Stimulated activated CD4-positive, alpha-beta T cell treated with anti-CD3 and anti-CD28 coated beads, Interleukin-15, amount 100 ng/mL, for 1 hour (primary cell): ENCODE measurements around the gene TMEM63C.

Experiments
- DNase-seq, 2 donors: peaks; one replicate each; pipeline ENCODE4 v3.0.0-alpha.2; 2020; ENCODE audit warnings: low read depth in 1 of 2, low spot score in 1 of 2

The TMEM63C gene

DNA sequence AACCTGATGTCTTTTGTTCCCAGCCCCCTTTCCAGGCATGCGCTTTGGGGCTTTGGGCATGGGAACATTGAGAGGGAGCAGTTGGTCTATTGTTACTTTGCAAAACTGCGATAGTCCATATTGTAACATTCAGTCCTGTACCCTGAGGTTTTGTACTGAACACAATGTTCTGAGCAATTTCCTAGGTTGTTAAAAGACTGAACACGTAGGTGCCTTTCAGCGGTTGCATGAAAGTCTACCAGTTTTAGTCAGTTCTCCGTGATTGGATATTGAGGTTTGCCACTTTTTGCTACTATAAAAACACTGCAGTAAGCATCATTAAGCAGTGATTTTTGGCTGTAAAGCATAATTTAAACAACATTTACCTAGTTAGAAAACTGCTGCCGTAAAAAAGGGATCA, 69.3 kb downstream of the TMEM63C start:
- no peak for DNase-seq

DNA sequence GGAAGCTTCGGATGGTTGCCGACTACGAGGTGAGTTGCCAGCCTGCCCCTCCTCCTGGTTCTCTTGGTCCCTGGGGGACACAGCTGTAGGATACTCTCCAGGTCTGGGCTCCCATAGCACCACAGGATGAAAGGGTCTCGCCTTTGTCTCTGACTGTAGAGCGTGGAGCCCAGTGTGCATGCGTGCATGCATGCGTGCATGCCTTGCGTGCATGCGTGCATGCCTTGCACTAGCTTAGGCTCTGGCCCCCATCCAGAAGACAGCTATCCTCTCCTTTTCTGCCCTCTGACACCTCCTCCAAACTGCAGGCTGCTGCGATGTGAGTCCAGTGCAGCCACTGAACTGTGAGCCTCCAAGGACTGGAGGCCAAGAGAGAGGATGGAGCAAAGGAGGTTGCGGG, 70.3 kb downstream of the TMEM63C start:
- no peak for DNase-seq

GRCh38 chr14:77253333-77254190, 72.0 kb downstream of the TMEM63C start:
- no peak for DNase-seq

DNA sequence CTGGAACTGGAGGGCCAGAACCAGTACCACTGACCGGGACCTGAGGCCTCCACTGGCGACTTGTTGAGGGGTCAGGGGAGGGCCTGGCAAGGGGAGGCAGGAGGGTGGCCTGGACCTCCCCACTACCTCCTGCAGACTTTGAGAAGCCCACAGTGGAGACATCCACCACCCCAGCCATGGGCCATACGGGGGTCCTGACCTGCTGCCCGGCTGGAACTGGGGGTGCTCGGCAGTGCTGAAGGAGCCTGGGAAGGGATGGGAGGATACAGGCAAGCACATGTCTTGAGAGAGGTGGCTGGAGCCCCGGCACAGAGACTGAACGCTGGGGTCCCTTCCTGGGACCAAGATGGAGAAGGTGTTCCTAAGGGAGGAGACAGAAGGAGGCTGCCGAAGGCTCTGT, 75.1 kb downstream of the TMEM63C start:
- no peak for DNase-seq

- DNase-seq: no peak
Observed at GRCh38 chr14:77257700-77258099, 76.1 kb downstream of the TMEM63C start.

DNA sequence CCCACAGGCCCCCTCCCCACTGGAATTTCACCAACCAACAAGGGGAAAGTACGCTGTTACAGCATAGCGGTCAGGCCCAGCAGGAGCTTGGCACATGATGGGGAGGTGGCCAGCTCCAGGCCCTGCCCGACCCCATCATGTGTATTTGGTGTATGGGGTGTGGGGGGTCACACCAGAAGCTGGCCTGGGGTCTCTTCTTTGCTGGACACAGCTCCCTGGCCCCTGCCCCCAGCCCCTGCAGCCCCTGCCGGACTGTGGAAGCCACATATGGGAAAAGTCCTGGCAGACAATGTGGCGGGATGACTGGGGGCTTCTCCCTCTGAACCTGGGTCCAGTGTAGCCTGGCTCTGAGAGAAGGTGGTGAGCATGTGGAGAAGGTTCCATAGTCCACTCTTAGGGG, 77.0 kb downstream of the TMEM63C start:
- DNase-seq: no peak

DNA sequence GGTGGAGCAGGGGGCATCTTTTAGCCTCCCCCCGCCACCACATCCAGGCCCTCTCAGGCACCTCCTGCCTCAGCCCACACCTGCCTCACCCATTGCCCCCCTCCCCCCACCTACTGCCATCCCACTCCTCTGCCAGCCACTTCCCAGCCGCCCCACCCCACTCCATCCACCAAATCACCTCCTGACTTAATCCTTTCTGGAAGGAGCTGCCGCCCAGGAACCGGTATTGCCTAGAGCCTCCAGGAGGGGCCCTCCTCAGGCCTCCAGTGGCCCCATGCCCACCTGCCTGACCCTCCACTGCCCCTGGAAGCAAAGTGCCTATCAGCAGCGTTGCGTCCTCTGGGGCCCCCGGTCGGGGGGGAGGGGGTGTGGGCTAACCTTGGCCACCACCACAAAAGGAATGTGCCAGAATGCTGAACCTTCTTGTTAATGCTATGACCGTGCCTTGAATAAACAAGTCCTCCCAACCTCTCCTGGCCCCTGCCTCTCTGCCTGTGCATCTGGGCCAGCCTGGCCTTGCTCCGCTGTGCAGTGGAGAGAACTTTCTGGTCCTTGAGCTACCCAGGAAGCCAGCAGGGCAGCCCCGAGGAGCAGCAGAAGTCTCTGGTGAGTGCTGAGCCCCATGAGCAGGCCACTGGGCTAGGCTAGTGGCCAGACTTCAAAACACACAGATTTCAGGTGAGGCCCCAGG, 77.6 kb downstream of the TMEM63C start:
- DNase-seq: no peak

GRCh38 chr14:77260199-77260598, 78.6 kb downstream of the TMEM63C start:
- no peak for DNase-seq

DNA sequence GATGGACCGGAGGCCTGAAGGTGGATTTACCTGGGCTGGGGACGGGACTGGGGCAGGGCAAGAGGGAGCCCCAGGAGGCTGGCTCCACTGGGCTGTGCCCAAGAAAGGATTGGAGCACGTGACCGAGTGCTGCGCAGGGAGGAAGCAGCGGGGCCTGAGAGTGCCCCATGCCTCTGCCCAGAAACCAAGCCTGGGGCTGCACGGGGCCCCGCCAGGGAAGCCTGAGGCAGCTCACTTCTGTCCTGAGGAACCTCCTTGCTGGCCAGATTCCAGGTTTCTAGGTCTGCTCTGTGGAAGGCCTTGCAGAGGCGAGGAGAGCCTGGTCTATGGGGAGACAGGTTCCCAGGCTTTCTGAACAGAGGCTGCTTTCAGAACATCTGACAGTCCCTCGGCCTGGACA, 79.0 kb downstream of the TMEM63C start:
- no peak for DNase-seq

- DNase-seq: no peak
Observed at GRCh38 chr14:77264466-77265186, 83.0 kb downstream of the TMEM63C start.

DNA sequence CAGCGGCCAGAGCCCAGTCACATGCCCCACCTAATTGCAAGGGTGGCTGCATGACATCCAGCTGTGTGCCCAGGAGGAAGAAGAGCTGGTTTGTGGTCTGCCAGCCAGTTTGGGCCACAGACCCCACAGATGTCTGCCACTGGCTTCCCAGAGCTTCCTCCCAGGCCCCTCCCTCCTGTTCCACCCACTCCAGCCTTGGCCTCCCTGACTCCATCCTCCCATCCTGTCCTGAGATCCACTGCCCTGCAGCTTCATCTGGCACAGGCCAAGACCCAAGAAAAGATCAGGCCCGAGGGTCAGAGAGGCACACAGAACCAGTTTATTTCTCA, 83.6 kb downstream of the TMEM63C start:
- no peak for DNase-seq

DNA sequence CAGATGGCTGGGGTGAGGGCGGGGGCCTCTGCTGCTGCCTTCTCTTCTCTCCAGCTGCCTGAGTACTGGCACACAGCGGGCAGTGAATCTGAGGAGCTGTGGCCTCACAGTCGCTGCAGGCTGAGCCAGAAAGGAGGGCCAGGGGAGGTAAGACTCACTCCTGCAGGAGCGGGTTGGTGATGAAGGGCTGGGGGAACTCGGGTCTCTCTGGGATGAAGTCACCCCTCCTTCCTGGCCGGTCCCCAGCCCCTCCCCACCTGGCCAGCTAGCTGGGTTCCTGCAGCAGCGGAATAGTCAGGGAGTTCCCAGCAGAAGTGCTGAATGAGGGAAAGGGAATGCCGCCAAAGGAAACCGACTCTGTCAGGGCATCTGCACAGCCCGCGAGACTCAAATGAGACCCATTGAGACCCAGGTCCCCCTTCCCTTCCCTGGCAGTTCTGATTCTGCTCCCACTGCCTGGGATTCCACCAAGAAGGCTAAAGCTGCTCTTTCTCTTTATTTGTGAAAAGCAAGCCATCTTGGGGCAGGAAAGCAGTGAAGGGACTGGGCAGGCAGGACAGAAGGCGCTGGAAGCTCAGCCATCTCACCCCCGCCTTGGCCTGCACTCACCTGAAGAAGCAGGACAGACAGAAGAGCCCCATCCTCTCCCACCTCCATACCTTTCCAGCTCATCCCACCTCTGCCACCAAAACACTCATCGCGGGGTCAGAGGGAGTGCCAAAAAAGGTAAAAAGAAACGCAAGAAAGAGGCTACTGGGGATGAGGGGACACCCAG, 84.2 kb downstream of the TMEM63C start:
- DNase-seq: no peak

GRCh38 chr14:77266336-77266735, 84.7 kb downstream of the TMEM63C start:
- no peak for DNase-seq

DNA sequence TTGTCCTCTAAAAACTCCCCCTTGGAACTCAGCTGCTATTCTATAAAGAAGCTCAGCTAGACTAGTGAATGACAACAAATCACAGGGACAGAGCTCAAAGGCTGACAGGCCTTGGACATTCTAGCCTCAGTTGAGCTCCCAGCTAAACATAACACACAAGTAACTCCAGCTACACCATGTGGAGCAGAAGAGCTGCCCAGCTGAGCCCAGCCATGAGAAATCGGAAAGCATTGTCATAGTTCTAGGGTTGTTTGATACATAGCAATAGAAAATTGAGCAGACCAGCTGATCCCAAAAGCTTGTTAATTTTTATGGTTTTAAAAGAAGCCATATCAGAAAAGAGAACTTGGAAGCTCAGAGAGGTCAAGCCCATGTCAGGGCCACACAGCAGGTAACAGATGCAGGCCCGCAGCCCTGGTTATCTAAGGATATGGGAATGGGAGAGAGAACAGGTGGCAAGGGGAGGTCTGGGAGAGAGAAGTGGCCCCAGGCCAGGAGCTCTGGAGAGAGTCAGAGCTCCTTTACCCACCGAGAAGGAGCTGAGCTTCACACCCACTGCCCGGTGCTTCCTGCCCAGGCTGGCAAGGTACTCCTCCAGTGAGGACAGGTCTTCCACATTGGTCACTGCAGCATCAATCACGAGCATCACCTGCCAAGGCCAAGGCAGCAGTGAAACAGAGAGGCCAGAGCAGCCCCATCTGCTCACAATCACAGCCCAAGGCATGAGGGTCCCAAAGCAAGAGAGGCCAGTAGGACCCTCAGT, 86.5 kb downstream of the TMEM63C start:
- no peak for DNase-seq

- DNase-seq: no peak
Observed at GRCh38 chr14:77268989-77269600, 87.5 kb downstream of the TMEM63C start.

- DNase-seq: no peak
Observed at GRCh38 chr14:77270361-77271112, 88.9 kb downstream of the TMEM63C start.

DNA sequence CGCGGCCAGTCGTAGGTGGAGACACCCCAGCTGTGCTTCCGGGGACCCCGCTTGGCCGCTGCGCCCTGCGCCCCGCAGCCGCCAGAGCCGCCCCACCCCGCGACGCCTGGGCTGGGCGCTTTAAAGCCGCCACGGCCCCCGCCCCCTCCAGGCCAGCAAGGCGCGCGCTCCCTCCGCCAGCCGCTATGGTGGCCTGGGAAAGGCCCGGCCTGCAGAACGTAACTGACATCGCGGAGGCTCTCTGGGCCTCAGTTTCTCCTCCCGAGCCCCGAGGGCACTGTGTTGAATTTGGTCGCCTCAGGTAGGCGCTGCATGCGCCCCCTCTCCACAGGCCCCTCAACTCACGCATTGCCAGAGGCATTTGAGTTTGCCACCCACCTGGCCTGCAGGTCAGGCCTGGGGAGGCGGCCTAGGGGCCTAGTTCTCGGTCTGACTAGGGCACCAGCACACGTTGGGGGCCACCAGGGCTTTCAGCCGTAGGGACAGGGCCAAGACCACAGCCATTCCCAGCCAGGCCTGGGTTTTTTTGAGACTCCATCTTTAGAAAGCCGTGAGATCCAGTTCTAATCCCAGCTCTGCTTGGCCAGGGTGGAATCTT, 89.6 kb downstream of the TMEM63C start, which contains the start of gene NGB:
Gene NGB, minus strand, starts transcription at position 94 of the 598 bp plus-strand sequence. CDS start 269 bp downstream, outside the sequence.
- DNase-seq: no peak

GRCh38 chr14:77272261-77272660, 90.7 kb downstream of the TMEM63C start:
- DNase-seq: no peak

DNA sequence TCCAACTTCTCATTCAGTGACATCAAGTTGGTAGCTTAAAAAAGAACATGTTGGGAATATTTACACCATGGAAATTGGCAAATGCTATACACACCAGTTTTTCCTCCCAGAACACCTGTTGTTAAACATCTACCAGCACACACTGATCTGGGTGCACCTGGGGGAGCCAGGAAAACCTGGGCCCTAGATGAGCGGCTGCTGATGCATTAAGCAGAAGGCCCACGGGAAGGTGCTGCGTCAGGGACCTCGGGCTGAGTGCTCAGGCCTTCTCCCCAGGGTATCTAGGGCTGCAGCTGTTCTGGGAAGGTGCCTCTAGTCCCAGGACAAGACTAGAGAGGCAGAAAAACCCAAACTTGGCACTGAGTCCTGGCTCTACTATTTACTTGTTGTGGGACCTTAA, 92.2 kb downstream of the TMEM63C start:
- DNase-seq: no peak
